NCI-H1417 (cell line): ENCODE data around the gene RPS6KA5.
"Not testable (repeated sequence)": the region's sequence is repeated elsewhere in the genome, so short reads cannot be mapped to it uniquely, and the experiment has no call there.

Experiments
- DNase-seq, 3 experiments: peaks; one replicate each; lab custom pipeline; 2025; lab: John Stamatoyannopoulos, UW

The RPS6KA5 gene

GRCh38 chr14:91027561-91027960 is 32.9 kb downstream of the RPS6KA5 start:
- no peak for DNase-seq

DNA sequence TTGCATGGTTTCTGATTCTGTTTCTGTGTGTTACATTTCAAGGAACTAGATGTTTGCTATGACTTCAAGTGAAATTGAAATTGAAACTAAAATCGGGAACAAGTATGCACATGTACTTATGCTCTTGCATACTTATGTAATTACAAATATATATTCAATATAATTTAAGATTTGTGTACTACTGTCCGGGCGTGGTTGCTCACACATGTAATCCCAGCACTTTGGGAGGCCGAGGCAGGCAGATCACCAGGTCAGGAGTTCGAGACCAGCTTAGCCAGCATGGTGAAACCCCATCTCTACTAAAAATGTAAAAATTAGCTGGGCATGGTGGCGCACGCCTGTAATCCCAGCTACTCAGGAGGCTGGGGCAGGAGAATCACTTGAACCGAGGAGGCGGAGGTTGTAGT is 37.8 kb downstream of the RPS6KA5 start:
- not testable (repeated sequence) for DNase-seq

- DNase-seq, result no peak
Measured at GRCh38 chr14:91021991-91022621, 38.3 kb downstream of the RPS6KA5 start.

DNA sequence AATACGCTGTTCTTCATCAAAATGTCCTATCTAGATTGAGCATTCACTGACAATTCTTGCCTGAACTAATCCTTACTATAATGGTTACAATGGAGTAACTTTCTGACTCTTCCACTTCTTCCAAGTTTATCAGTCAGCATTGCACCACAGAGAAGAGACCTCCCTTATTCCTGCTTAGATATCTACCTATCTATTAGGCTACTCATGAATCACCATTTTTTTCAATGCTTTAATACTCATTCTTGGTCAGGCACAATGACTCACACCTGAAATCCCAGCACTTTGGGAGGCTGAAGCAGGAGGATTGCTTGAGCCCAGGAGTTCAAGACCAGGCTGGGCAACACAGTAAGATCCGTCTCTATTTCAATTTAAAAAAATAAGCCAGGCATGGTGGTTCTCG is 39.3 kb downstream of the RPS6KA5 start:
- DNase-seq, result no peak

DNA sequence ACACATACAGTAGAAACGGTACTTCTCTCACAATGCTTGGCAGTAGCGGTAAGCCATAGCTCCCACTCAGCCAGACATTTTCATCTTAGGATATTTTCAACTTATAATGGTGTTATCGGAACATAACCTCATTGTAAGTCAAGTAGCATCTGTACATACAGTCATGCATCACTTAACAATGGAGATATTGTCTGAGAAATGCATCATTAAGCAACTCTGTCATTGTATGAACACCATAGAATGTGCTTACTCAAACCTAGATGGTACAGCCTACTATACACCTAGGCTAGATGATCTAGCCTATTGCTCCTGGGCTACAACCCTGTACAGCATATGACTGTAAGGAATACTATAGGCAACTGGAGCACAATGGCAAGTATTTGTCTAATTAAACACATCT is 40.8 kb downstream of the RPS6KA5 start:
- peak in 1 of 3 experiments; percentile 83 for DNase-seq

DNA sequence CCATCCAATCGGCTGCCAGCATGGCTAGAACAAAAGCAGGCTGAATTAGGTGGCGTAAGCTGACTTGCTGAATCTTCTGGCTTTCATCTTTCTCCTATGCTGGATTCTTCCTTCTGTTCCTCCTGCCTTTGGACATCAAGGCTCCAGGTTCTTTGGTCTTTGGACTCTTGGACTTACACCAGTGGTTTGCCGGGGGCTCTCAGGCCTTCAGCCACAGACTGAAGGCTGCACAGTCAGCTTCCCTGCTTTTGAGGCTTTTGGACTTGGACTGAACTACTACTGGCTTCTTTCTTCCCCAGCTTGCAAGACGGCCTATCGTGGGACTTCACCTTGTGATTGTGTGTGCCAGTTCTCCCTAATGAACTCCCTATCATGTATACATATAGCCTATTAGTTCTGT is 42.0 kb downstream of the RPS6KA5 start:
- DNase-seq, result no peak

GRCh38 chr14:91016800-91017410 is 43.5 kb downstream of the RPS6KA5 start:
- no peak for DNase-seq

DNA sequence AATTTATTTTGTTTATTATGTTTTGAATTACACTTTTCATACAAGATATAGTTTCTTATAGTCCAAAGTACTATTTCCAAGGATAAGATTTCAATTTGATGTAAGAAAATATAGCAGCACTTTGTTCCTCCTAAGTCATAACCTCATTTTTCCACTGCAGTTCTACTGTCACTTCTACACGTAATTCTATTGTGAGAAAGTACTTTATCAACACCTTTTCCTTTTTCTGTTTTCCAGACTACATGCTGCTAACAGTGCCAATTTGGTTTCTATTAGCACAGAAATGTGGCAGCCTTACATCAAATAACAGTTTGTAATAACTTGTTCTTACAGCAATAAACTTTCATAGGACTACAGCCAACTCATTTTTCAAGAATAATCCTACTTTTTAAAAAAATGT is 45.0 kb downstream of the RPS6KA5 start:
- DNase-seq, result no peak

DNA sequence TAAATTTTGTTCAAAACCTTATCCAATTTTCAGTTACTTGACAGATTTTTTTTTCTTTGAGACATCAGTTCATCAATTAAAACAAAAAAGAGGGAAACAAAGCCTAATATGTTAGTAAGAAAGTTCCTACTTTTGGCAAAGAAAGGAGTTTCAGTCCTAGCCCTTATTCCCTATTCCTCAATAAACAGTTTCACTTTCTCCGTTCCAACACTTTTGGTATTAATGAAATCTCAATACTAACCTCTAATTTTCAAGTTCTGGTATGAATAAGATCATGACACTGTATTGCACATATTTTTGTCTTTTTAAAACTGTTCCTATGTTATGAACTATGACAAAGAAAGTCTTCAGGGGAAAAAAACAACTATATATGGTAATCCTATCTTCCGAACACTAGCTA is 48.4 kb downstream of the RPS6KA5 start:
- DNase-seq, result no peak

- DNase-seq, result no peak
Measured at GRCh38 chr14:91010153-91010533, 50.3 kb downstream of the RPS6KA5 start.

DNA sequence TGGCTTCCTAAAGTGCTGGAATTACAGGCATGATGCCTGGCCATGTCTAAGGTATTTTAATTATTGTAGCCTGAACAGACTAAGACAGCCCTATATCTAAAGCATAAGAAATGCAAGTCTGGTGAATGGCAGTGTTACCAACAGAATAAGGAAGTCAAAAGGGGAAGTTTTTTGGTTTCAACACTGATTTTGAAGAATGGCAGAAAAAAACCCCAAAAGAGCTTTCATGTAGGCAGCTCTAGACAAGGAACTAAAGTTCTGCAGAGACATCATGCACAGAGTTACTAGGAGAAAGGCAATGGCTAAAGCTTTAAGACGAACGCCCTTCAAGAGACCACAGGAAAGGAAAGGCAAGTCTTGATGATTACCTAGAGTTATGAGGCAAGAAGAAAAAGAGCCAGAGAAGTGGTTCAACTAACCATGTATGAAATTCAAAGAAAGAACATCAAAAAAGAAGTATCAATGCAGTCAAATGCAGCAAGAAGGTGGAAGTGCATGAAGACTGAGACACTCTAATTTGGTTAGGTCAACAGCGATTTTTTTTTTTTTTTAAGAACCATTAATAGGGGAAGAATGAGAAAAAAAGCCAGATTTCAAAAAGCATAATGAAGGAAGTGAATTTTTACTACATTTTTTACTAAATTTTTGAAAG is 50.8 kb downstream of the RPS6KA5 start:
- no peak for DNase-seq

DNA sequence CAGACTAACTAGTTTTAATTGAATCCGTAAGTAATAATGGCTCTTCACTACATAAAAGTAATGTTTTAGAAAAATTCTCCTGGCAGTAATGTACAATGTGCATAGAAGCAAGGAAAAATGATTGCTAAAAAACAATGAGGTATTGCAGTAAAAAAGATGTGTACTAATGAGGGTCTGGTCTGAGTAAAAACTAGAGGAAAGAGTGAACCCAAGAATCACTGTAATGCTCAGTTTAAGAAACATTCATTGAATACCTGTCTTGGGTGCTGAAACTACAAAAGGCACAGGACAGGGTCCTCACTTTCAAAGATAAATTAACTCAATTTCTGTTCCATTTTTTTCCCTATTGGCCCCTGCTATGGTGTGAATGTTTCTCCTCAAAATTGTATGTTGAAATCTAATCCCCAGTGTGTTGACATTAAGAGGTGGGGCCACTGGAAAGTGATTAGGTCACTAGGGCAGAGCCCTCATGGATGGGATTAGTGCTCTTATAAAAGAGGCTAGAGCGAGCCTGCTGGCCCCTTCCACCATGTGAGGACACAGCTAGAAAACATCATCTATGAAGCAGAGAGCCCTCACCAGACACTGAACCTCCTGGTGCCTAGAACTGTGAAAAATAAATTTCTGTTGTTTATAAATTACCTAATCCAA is 51.6 kb downstream of the RPS6KA5 start:
- peak in 1 of 3 experiments; percentile 11 for DNase-seq

DNA sequence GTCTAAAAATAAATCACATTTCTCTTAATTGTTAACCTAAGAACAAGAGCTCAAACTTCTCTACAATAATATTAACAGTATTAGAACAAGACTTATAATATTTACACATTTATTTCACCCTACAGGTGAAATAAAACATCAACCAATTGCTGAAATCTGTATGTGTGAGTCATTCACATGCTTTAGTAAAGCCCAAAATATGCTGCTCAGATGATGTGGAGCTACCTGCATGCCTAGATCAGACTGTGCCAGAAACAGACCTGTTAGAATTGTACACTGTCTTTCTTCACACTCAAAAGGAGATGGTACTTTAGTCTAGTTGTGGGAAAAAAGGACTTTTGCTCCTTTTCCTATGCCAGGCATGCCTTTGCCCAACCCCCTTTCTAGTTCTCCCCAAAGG is 54.7 kb downstream of the RPS6KA5 start:
- no peak for DNase-seq

DNA sequence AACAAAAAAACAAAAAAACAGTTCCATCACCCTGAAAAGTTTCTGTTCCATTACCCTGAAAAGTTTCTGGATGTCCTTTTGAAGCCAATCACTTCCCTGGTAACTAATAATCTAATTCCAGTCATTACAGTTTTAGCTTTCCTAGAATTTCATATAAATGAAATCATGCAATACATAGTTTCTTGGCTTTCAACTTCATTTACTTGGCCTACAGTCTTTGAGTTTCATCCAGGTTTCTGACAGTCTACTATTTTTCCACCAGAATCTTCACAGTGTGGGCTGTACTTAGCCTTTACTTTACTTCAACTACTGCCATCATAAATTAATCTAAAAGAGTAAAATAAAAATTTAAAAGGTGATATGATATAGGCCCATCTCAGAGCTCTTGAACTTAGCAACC is 55.5 kb downstream of the RPS6KA5 start:
- no peak for DNase-seq

- peak; percentile 4 to 37 (median 33) for DNase-seq
Measured at GRCh38 chr14:90999299-90999698, 61.1 kb downstream of the RPS6KA5 start.

DNA sequence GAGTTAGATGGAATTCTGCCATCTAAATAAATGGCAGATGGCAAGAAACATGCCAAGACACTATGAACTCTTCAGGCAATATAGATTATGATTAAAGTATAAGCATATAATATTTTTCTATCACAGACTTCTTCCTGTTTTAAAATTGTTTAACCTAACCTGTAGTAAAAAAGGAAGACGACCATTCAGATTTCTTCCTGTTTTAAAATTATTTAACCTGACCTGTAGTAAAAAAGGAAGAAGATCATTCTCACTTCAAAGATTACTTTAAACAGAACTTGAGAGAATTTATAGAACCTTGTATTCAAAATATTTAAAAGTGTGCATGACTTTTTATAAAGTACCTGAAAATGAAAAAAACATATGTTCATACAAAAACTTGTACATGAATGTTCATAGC is 63.5 kb downstream of the RPS6KA5 start:
- no peak for DNase-seq

DNA sequence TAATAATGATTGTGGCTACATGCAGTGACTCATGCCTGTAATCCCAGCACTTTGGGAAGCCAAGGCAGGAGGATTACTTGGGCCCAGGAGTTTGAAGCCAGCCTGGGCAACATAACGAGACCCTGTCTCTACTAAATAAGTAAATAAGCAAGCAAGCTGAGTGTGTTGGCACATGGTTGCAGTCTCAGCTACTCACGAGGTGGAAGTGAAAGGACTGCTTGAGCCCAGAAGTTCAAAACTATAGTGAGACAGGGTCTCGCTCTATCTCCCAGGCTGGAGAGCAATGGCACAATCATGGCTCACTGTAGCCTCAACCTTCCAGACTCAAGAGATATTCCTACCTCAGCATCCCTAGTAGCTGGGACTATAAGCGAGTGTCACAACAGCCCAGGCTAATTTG is 64.7 kb downstream of the RPS6KA5 start:
- no peak for DNase-seq

GRCh38 chr14:90993792-90994191 is 66.6 kb downstream of the RPS6KA5 start:
- no peak for DNase-seq

- no peak for DNase-seq
Measured at GRCh38 chr14:90991690-90992443, 68.6 kb downstream of the RPS6KA5 start.

- DNase-seq, result no peak
Measured at GRCh38 chr14:90990141-90990540, 70.3 kb downstream of the RPS6KA5 start.

DNA sequence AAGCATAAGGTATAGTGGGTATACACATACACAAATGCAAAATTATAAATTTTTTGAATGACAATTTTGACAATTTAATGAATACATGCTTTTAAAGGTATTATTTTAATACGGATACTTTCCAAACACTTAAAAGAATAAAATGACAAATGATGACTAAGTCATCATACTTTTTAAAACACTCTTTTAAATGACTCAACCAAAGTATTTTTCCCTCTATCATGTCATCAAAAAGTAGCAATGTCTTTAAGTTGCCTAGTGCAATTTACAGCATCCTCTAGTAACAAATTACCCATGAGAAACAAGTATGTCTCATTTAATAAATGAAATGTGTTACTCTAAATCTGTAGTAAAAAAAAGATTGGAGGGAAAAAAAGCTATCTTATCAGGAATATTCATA is 73.3 kb downstream of the RPS6KA5 start:
- DNase-seq, result no peak

DNA sequence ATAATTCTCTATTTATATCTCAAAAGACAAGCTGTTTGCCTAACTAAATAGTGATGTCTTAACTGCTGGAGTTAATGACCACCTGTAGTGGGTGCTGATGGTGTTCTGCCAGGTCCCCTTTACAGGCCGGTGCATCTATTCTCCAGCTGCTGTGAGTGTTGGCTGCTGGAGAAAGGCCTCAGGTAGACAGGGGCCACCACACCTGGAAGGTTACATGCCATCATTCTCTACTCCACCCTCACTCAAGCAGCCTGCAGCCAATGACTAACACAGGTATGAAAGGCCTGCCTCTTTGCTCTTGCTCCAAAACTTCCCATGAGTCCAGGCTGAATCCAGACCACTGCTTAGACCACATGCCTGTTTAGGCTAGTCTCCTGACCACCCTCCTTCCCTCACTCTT is 73.9 kb downstream of the RPS6KA5 start:
- no peak for DNase-seq
